ENCODE data around the gene GPX8. TPM values are rescaled to one million over a fixed set of nuclear protein-coding genes. Genes with fewer than 3 reads are reported as not detected.

Gene GPX8
- total RNA-seq, 2 donors from 2014 or later, result 0.99 to 6.7 TPM

DNA sequence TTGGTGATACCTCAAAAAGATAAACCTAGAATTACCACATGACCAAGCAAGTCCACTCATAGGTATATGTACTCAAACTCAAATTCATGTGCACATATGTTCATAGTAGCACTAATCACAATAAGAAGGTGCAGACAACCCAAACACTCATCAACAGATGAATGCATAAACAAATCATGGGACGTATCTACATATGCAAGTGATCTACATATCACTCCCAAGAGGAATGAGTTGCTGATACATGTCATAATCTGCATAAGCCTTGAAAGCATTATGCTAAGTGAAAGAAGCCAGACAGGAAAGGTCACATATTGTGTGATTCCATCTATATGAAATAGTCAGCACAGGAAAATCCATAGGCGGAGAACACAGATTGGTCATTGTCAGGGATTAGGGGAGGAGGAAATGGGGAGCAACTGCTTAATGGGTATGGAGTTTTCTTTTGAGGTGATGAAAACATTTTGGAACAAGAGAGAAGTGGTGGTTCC, 10.6 kb upstream of the GPX8 start:
- intact Hi-C loops (cut with DNase I), result loop anchor here (10.0 kb wide), 2 partner anchors 205 to 245 kb away; no protein-coding TSS in a partner anchor
- Histone ChIP-seq H3K9me3 (no peaks in the 10 kb centered on the region), H3K4me3 (no peak overlapping the region), H3K27me3 (no peaks in the 10 kb centered on the region), H3K4me1 (no peaks in the 10 kb centered on the region), H3K36me3 (replicated peaks in 1 of 2; ENCODE audit: insufficient read depth in 1 of 2, low read depth in 2 of 2) (no peaks in the 10 kb centered on the region), H3K27ac (no peak overlapping the region)
- TF ChIP-seq CTCF (IDR thresholded peaks at IDR 0.05), result no peak
- no peak for TF ChIP-seq POLR2A (IDR thresholded peaks at IDR 0.05)
- WGBS, 2 donors, result 35 to 60% methylated on average over 2 of the region's 2 CpGs
- no peak for DNase-seq
- no peak for ATAC-seq

- H3K27ac ChIP-seq, result no peak overlapping the region
- no peaks in the 10 kb centered on the region for H3K36me3 ChIP-seq (replicated peaks in 1 of 2; ENCODE audit: insufficient read depth in 1 of 2, low read depth in 2 of 2)
- no peaks in the 10 kb centered on the region for H3K4me1 ChIP-seq
- no peak for DNase-seq
- no peak overlapping the region for H3K4me3 ChIP-seq
- WGBS, 2 donors, result 55 to 76% methylated on average over 4 to 5 of the region's 5 CpGs
- H3K9me3 ChIP-seq, result no peaks in the 10 kb centered on the region
- TF ChIP-seq CTCF (IDR thresholded peaks at IDR 0.05), result no peak
- no peak for ATAC-seq
- intact Hi-C loops (cut with DNase I), result loop anchor here (10.0 kb wide), 1 partner anchor 637 kb away; the partner anchor contains the start of gene SNX18
- no peaks in the 10 kb centered on the region for H3K27me3 ChIP-seq
These were observed 7.8 kb upstream of the GPX8 start for GRCh38 chr5:55151923-55152842.

DNA sequence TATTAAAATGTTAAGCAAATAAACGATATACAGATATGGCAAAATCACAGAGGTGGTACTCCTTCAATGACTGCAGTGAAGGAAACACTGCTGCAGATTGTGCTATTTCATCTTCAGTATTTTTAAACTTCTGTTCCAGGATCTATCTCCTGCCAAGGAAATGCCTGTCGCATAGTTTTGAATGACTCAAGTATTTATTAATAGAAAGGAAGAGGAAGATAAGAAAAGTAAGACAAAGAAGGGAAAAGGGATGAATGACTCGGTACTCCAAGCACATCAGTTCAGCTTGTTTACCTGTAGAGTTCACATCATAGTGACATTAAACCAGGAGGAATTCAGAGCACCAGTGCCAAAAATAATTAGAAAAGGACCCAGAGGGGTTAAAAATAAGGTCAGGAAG, 5.1 kb upstream of the GPX8 start:
- no peaks in the 10 kb centered on the region for H3K36me3 ChIP-seq (replicated peaks in 1 of 2; ENCODE audit: insufficient read depth in 1 of 2, low read depth in 2 of 2)
- no peak overlapping the region for H3K27ac ChIP-seq
- peaks cover under 1% of the 10 kb centered on the region for H3K4me1 ChIP-seq
- H3K27me3 ChIP-seq, result no peaks in the 10 kb centered on the region
- 16 to 26% methylated on average over 3 of the region's 3 CpGs for WGBS, 2 donors
- no peak overlapping the region for H3K4me3 ChIP-seq
- ATAC-seq (no peak), DNase-seq (no peak)
- H3K9me3 ChIP-seq, result no peaks in the 10 kb centered on the region
- intact Hi-C loops (cut with DNase I), result loop anchor here (10.0 kb wide), 1 partner anchor 640 kb away; the partner anchor contains the start of gene SNX18
- TF ChIP-seq POLR2A (IDR thresholded peaks at IDR 0.05) (no peak), CTCF (IDR thresholded peaks at IDR 0.05) (no peak)

- DNase-seq (peak; percentile 42 to 75 (median 59)), ATAC-seq (peak; percentile 77)
- H3K4me3 ChIP-seq, result no peak overlapping the region
- intact Hi-C loops (cut with DNase I), result no loop called here
- 9% methylated on average over 9 of the region's 9 CpGs for WGBS, 2 donors
- H3K9me3 ChIP-seq, result no peaks in the 10 kb centered on the region
- H3K27me3 ChIP-seq, result no peaks in the 10 kb centered on the region
- H3K36me3 ChIP-seq (replicated peaks in 1 of 2; ENCODE audit: insufficient read depth in 1 of 2, low read depth in 2 of 2), result no peaks in the 10 kb centered on the region
- TF ChIP-seq POLR2A (IDR thresholded peaks at IDR 0.05) (peak in 2 of 3 donors; percentile 34 to 48), CTCF (IDR thresholded peaks at IDR 0.05) (no peak)
- peak overlapping the region in 2 of 4 donors; percentile 17 to 51 for H3K27ac ChIP-seq
- peaks cover 18% of the 10 kb centered on the region for H3K4me1 ChIP-seq
These were observed 680 bp downstream of the GPX8 start for GRCh38 chr5:55160493-55161209.

Data from body of pancreas (tissue), 4 donors.